Measurements from ENCODE around the gene EPAS1. TPM values are rescaled to one million over a fixed set of nuclear protein-coding genes. Genes with fewer than 3 reads are reported as not detected.

Gene EPAS1
- total RNA-seq, 3 donors from 2014 or later, result 92.5 to 274 (median 229) TPM

DNA sequence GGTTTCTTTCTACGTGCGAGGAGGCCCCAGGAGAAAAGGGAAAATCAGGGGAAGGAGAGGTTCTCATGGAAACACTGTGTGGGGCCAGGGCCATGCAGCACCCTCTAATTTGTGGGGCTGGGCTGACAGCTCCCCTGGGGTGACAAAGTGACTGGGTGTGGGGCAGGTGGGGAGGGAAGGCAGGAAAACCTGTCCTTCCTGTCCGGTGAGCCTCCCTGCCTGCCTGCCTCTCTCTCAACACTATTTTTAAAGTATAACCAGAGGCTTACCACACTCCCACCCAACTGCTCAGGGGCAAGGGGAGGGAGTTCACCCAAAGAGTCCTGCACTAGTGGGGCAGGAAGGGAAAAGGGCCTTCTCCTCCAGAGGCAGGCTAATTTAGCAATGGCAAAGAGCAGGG, 10.5 kb upstream of the EPAS1 start:
- H3K36me3 ChIP-seq, result no peaks in the 10 kb centered on the region
- no peak overlapping the region for H3K27ac ChIP-seq
- no peaks in the 10 kb centered on the region for H3K4me1 ChIP-seq
- DNase-seq (ENCODE audit: low spot score in 2 of 2), result no peak
- H3K9me3 ChIP-seq, result no peaks in the 10 kb centered on the region
- no peaks in the 10 kb centered on the region for H3K27me3 ChIP-seq
- TF ChIP-seq POLR2AphosphoS5 (IDR thresholded peaks at IDR 0.05) (no peak), CTCF (IDR thresholded peaks at IDR 0.05) (no peak), POLR2A (IDR thresholded peaks at IDR 0.05) (no peak)
- intact Hi-C loops (cut with DNase I; ENCODE audit: low total_unique reads), result no loop called here
- no peak overlapping the region for H3K4me3 ChIP-seq

DNA sequence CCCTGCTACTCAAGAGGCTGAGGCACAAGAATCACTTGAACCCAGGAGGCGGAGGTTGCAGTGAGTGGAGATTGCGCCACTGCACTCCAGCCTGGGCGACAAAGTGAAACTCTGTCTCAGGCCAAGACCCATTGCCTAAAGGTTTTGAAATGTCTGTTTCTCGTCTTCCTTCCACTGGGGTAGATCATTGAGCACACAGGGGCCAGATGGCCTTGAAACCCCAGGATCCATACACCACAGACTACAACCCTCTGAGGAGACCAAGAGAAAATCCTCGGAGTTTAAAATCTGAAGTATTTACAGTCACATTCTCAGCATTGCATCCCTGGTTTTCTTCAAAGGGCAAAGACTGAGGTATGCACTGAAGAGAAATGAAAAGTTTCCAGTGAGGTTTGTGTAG, 7.1 kb upstream of the EPAS1 start:
- DNase-seq (ENCODE audit: low spot score in 2 of 2), result no peak
- Histone ChIP-seq H3K9me3 (no peaks in the 10 kb centered on the region), H3K4me3 (no peak overlapping the region), H3K4me1 (no peaks in the 10 kb centered on the region), H3K27ac (no peak overlapping the region), H3K27me3 (no peaks in the 10 kb centered on the region), H3K36me3 (no peaks in the 10 kb centered on the region)
- no peak for TF ChIP-seq POLR2A (IDR thresholded peaks at IDR 0.05)
- TF ChIP-seq POLR2AphosphoS5 (IDR thresholded peaks at IDR 0.05), result no peak
- no peak for TF ChIP-seq CTCF (IDR thresholded peaks at IDR 0.05)
- intact Hi-C loops (cut with DNase I; ENCODE audit: low total_unique reads), result no loop called here

DNA sequence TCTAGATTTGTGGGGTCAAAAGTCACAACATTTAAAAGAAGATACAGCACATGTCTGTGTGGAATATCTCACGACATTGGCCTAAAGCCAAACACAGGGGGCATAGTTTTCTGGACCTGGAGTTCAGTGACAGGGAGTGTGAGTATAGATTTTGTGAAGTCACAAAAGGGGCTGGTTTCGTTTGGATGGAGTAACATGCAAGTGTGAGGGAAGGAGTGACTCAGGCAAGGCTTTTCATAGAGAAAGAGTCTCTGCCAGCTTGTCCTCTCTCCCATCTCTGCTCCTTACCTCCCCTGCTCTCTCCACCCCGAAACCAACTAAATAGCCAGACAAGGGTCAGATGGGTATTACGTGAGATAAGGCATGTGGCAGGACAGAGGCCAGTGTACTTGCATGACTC, 3.7 kb upstream of the EPAS1 start:
- intact Hi-C loops (cut with DNase I; ENCODE audit: low total_unique reads), result no loop called here
- no peak for DNase-seq (ENCODE audit: low spot score in 2 of 2)

GRCh38 chr2:46294176-46294836, 2.9 kb upstream of the EPAS1 start:
- H3K27me3 ChIP-seq, result no peaks in the 10 kb centered on the region
- no peak for TF ChIP-seq POLR2AphosphoS5 (IDR thresholded peaks at IDR 0.05)
- no peak for TF ChIP-seq CTCF (IDR thresholded peaks at IDR 0.05)
- TF ChIP-seq POLR2A (IDR thresholded peaks at IDR 0.05), result no peak
- intact Hi-C loops (cut with DNase I; ENCODE audit: low total_unique reads), result no loop called here
- no peaks in the 10 kb centered on the region for H3K9me3 ChIP-seq
- no peaks in the 10 kb centered on the region for H3K36me3 ChIP-seq
- H3K27ac ChIP-seq, result no peak overlapping the region
- no peak for DNase-seq (ENCODE audit: low spot score in 2 of 2)
- no peak overlapping the region for H3K4me3 ChIP-seq
- no peaks in the 10 kb centered on the region for H3K4me1 ChIP-seq

More for the DNA sequence above, 3.7 kb upstream of the EPAS1 start:
- Histone ChIP-seq H3K4me1 (no peaks in the 10 kb centered on the region), H3K27ac (no peak overlapping the region), H3K4me3 (no peak overlapping the region), H3K36me3 (no peaks in the 10 kb centered on the region), H3K9me3 (no peaks in the 10 kb centered on the region), H3K27me3 (no peaks in the 10 kb centered on the region)
- TF ChIP-seq POLR2AphosphoS5 (IDR thresholded peaks at IDR 0.05), result no peak
- TF ChIP-seq POLR2A (IDR thresholded peaks at IDR 0.05), result no peak

- Histone ChIP-seq H3K27me3 (no peaks in the 10 kb centered on the region), H3K27ac (peak overlapping the region; percentile 92 to 98), H3K36me3 (no peaks in the 10 kb centered on the region), H3K4me3 (peak overlapping the region; percentile 68 to 96 (median 74)), H3K4me1 (no peaks in the 10 kb centered on the region), H3K9me3 (no peaks in the 10 kb centered on the region)
- intact Hi-C loops (cut with DNase I; ENCODE audit: low total_unique reads), result no loop called here
- no peak for TF ChIP-seq CTCF (IDR thresholded peaks at IDR 0.05)
- no peak for TF ChIP-seq POLR2AphosphoS5 (IDR thresholded peaks at IDR 0.05)
- no peak for TF ChIP-seq POLR2A (IDR thresholded peaks at IDR 0.05)
- peak; percentile 48 to 60 for DNase-seq (ENCODE audit: low spot score in 2 of 2)
These were observed 879 bp upstream of the EPAS1 start for GRCh38 chr2:46296216-46296839.

Data from breast epithelium (tissue), 4 donors.